K562 (cell line): ENCODE data around the gene EPHA2. TPM values are rescaled to one million over a fixed set of nuclear protein-coding genes. Genes with fewer than 3 reads are reported as not detected.

ENCODE experiments used
- ATAC-seq: fragments of 200-7000 bp; cut with Tn5 transposase; 3 replicates; pipeline ENCODE4 v1.9.1; 2020; ENCODE audit warnings: moderate library complexity
- BruUV-seq: library from RNA; stranded (reverse); fragments of 400-500 nt; replicated peaks from 2 replicates; lab custom pipeline; 2021; lab: Mats Ljungman, UMichigan
- CTCF ChIA-PET: fragments of 300-600 bp; formaldehyde crosslinking; extraction: SDS; loops from one replicate; lab custom pipeline; 2021; ENCODE audit warnings: low intra/inter-chr PET ratio; lab: Yijun Ruan, JAX
- POLR2A ChIA-PET: fragments of 300-600, 350-650 bp; sonication (Branson Sonifier 250); formaldehyde crosslinking; extraction: SDS; loops from one replicate; lab custom pipeline; 2021; ENCODE audit warnings: antibody characterized with exemption, inconsistent platforms; lab: Yijun Ruan, JAX
- DNase-seq, 4 experiments: peaks; one replicate each; pipeline versions ENCODE4 v3.0.0 to v3.0.0-alpha.2; 2011 to 2018; ENCODE audit warnings: low spot score in 3 of 4, mixed read lengths in 3 of 4; ENCODE audit errors: extremely low read depth in 1 of 4
- FAIRE-seq: peaks from 2 replicates; lab custom pipeline; 2011; peaks lifted over from hg19 to GRCh38; lab: Jason Lieb, UNC
- H2AFZ ChIP-seq: 2 replicates; pipeline ENCODE4 v1.6.0; 2011; ENCODE audit warnings: low read depth, low read length, control low read depth, inconsistent platforms
- H3K27ac ChIP-seq: fragments of 200-600 bp; 3 replicates; pipeline ENCODE4 v1.8.0; 2011; ENCODE audit warnings: low read depth, mild to moderate bottlenecking, control low read depth, inconsistent platforms, low read length, moderate library complexity, mixed read lengths; ENCODE audit errors: extremely low read depth
- H3K27me3 ChIP-seq, 2 experiments: fragments of 300-600 bp in 1 of 2; 2 replicates in 1 of 2; 3 replicates in 1 of 2; pipeline versions ENCODE4 v1.6.0 to v1.8.0; 2011; ENCODE audit warnings: inconsistent platforms in 2 of 2, low read length in 2 of 2, mild to moderate bottlenecking in 1 of 2, mixed read lengths in 1 of 2, moderate library complexity in 1 of 2; ENCODE audit not compliant: control insufficient read depth in 2 of 2, insufficient read depth in 2 of 2
- H3K36me3 ChIP-seq: fragments of 300-600 bp; 3 replicates; pipeline ENCODE4 v1.8.0; 2011; ENCODE audit warnings: mild to moderate bottlenecking, low read length, inconsistent platforms; ENCODE audit not compliant: control insufficient read depth, insufficient read depth
- H3K4me1 ChIP-seq, 2 experiments: fragments of 200-600 bp in 1 of 2; replicated peaks in 1 of 2; 2 replicates in 1 of 2; 3 replicates in 1 of 2; pipeline versions ENCODE4 v1.5.1 to v1.8.0; 2011; ENCODE audit warnings: inconsistent platforms in 2 of 2, low read length in 2 of 2, mild to moderate bottlenecking in 1 of 2, mixed read lengths in 1 of 2, moderate library complexity in 1 of 2; ENCODE audit not compliant: control insufficient read depth in 2 of 2, insufficient read depth in 2 of 2
- H3K4me2 ChIP-seq: 2 replicates; pipeline ENCODE4 v1.6.1; 2011; ENCODE audit warnings: low read length, control low read depth, inconsistent platforms, mixed read lengths; ENCODE audit not compliant: insufficient read depth
- H3K4me3 ChIP-seq: fragments of 200-600 bp; sonication (generic), shearing (Covaris generic); 2 replicates; pipeline ENCODE4 v1.5.1; 2016; ENCODE audit warnings: control low read depth, inconsistent platforms
- H3K79me2 ChIP-seq: fragments of 200-600 bp; 3 replicates; pipeline ENCODE4 v1.8.0; 2011; ENCODE audit warnings: low read length, inconsistent platforms; ENCODE audit not compliant: control insufficient read depth, insufficient read depth
- H3K9ac ChIP-seq, 2 experiments: 2 replicates each; pipeline versions ENCODE4 v1.6.0 to v1.6.1; 2011; ENCODE audit warnings: low read depth in 2 of 2, low read length in 2 of 2, control low read depth in 1 of 2, inconsistent platforms in 1 of 2, mild to moderate bottlenecking in 1 of 2, mixed read lengths in 1 of 2; ENCODE audit not compliant: insufficient read depth in 1 of 2
- H3K9me1 ChIP-seq: one replicate; pipeline ENCODE4 v1.6.0; 2011; ENCODE audit warnings: inconsistent platforms, mild to moderate bottlenecking, low read length, moderate library complexity; ENCODE audit not compliant: control insufficient read depth, insufficient read depth
- H3K9me3 ChIP-seq: replicated peaks from 2 replicates; pipeline ENCODE4 v1.5.1; 2011; ENCODE audit warnings: low read depth, low read length, inconsistent platforms; ENCODE audit not compliant: control insufficient read depth, insufficient read depth
- H4K20me1 ChIP-seq: replicated peaks from 2 replicates; pipeline ENCODE4 v1.6.1; 2011; ENCODE audit warnings: low read length, inconsistent platforms, mixed read lengths; ENCODE audit not compliant: control insufficient read depth, insufficient read depth
- CREM ChIP-seq: IDR thresholded peaks from 2 replicates; pipeline ENCODE4 v1.6.1; 2014; ENCODE audit warnings: antibody characterized with exemption, low read depth
- HSF4 ChIP-seq: fragments of 250-450 bp; sonication (Bioruptor Pico); IDR thresholded peaks from 2 replicates; pipeline ENCODE4 v2.1.2; 2022; ENCODE audit warnings: mild to moderate bottlenecking, moderate library complexity, borderline replicate concordance
- ZNF282 ChIP-seq: sonication (generic); formaldehyde crosslinking; IDR thresholded peaks from 2 replicates; pipeline ENCODE4 v1.8.1; 2023; ENCODE audit warnings: missing genetic modification reagents
- WGBS: fragments of 100-300 bp; shearing (Covaris generic); methylation state at CpG from one replicate; pipeline ENCODE4 v1.1.6; 2016; ENCODE audit warnings: low coverage, mixed read lengths; ENCODE audit not compliant: insufficient coverage; ENCODE audit errors: missing lambda C conversion rate; 5-methylcytosine and 5-hydroxymethylcytosine counted together
- in situ Hi-C: fragments of 300-500 bp; cut with MboI; formaldehyde crosslinking; loops from 4 replicates; pipeline ENCODE4 v1.15.0; 2018; ENCODE audit warnings: inconsistent platforms, mixed read lengths
- intact Hi-C: fragments of 100-400 bp; cut with micrococcal nuclease; formaldehyde crosslinking; loops from 2 replicates; pipeline ENCODE4 v1.14.2; 2022
- polyA plus RNA-seq, 8 experiments: library from polyadenylated mRNA; depleted of rRNA in 4 of 8; stranded (reverse) in 5 of 8; unstranded in 3 of 8; fragments of >200 nt; fragmentation: Nextera tagmentation in 2 of 8; fragmentation: Illumina TruSeq in 1 of 8; extraction: Ambion mirVana in 2 of 8; extraction: Trizol in 1 of 8; gene quantifications; 2 replicates each; pipeline versions ENCODE4 v1.2.1 to v1.2.3, GENCODE V29; 2011 to 2014; ENCODE audit warnings: inconsistent platforms in 1 of 8, missing spikeins in 1 of 8
- total RNA-seq, 7 experiments: library from RNA; depleted of rRNA in 6 of 7; stranded (reverse); fragments of >200 nt in 6 of 7; fragmentation: Illumina TruSeq in 2 of 7; extraction: Trizol in 2 of 7; gene quantifications; 2 replicates each; pipeline versions ENCODE4 v1.2.1 to v1.2.3, GENCODE V29; 2011 to 2021; ENCODE audit warnings: low replicate concordance in 1 of 7
- TF ChIP-seq, protein P1 (sequence below): fragments of 250-450 bp; sonication (Bioruptor Pico); IDR thresholded peaks from 2 replicates; pipeline ENCODE4 v1.5.0; 2020; ENCODE audit warnings: mild to moderate bottlenecking
- TF ChIP-seq, protein P2 (sequence below): sonication (generic); formaldehyde crosslinking; IDR thresholded peaks from 2 replicates; pipeline ENCODE4 v1.4.0; 2020; ENCODE audit warnings: mild to moderate bottlenecking, missing genetic modification reagents
- TF ChIP-seq, protein P3 (sequence below): fragments of 250-450 bp; sonication (Bioruptor Pico); IDR thresholded peaks from 2 replicates; pipeline ENCODE4 v1.5.0; 2021
- TF ChIP-seq, protein P4 (sequence below): IDR thresholded peaks from 3 replicates; pipeline ENCODE4 v1.6.1; 2011; ENCODE audit warnings: borderline replicate concordance, mild to moderate bottlenecking; ENCODE audit not compliant: insufficient read length, insufficient read depth

EPHA2 gene
- total and polyA plus RNA-seq, 9 of the 15 experiments (the other 6 are each of a cell fraction or from before 2014, with no cell fraction given): 0.04 to 0.40 (median 0.07) TPM; not detected in 4

DNA sequence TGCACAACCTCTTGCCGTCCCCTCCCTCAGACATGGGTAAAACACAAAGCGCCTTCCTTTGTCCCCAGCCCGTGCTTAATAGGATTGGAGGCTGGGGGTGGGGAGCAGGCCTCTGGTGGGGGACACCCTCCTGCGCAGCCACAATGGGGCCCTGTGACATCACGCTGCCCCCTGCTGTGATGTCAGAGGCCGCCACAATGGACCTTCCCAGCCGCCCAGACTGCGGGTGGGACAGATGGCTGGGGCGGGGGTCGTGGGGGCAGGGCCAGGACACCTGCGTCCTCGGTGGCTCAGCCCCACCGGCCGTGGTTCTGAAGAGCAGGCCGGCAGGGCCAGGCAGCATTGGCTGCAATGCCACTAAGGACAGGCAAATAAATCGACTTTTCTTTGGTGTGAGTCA lies 39.9 kb downstream of the EPHA2 start:
- DNase-seq: peak in 2 of 4 experiments; percentile 54 to 58
- intact Hi-C loops (no loop called here), in situ Hi-C loops (no loop called here)
- no peak for FAIRE-seq
- peaks cover 0 to 45% of the 10 kb centered on the region in 2 experiments; a peak in 3 of 5 replicates for H3K4me1 ChIP-seq
- H3K9ac ChIP-seq: 0 out of 4 replicates have a peak overlapping the region, but pooled peaks of 1 of the 2 experiments have one; percentile 4
- no peaks in the 10 kb centered on the region for H3K27me3 ChIP-seq
- WGBS: 55% methylated on average over 16 of the region's 16 CpGs
- no peak for TF ChIP-seq HSF4 (CRISPR knock-in tag)
- peak; percentile 9; the same call in 1 of the 2 replicates for TF ChIP-seq CREM
- H3K4me2 ChIP-seq: no peak overlapping the region
- no peak for ATAC-seq
- H3K9me1 ChIP-seq: no peaks in the 10 kb centered on the region
- no peaks in the 10 kb centered on the region; the same call in 1 of the 2 replicates for H4K20me1 ChIP-seq
- no peaks in the 10 kb centered on the region for H3K9me3 ChIP-seq
- H2AFZ ChIP-seq: no peak overlapping the region
- no TSS peak for BruUV-seq
- no peaks in the 10 kb centered on the region for H3K79me2 ChIP-seq
- no peak overlapping the region for H3K27ac ChIP-seq
- no peaks in the 10 kb centered on the region for H3K36me3 ChIP-seq
- no peak overlapping the region for H3K4me3 ChIP-seq
- ChIA-PET CTCF (no interaction called here), POLR2A (interaction anchor here (0.6 kb wide), 1 partner anchor 47 kb away, joined by 3 read pairs; no protein-coding TSS in a partner anchor)

DNA sequence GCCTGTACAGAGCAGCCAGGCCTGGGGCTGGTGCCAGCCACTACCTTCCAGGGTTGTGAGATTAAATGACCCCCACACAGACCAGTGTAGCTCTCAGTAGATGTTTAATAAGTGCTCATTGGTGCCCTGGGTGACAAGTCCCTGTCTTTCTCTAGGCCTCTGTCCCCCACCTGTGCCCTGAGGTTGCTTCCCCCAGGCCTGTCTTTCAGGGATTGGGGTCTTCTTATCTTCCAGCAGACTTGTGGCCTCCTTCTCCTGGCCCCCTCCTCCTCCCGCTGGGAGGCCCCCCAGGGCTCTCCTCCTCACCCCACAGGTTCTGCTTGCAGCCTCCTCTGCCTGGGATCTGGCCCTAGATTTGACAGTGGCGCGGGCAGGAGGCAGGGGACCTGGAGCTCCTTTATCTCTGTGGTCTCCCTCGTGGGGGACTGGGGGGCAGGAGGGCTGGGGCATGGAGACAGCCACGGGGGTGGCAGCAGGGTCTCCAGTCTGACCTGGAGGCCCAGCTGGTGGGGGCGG lies 40.3 kb downstream of the EPHA2 start:
- H3K4me2 ChIP-seq: no peak overlapping the region
- no TSS peak for BruUV-seq
- DNase-seq (no peak), FAIRE-seq (no peak), ATAC-seq (no peak)
- no peaks in the 10 kb centered on the region for H3K27me3 ChIP-seq
- H4K20me1 ChIP-seq: no peaks in the 10 kb centered on the region; the same call in 1 of the 2 replicates
- intact Hi-C loops (no loop called here), in situ Hi-C loops (no loop called here)
- no peaks in the 10 kb centered on the region for H3K9me1 ChIP-seq
- H3K4me3 ChIP-seq: no peak overlapping the region
- TF ChIP-seq, protein P1, sequence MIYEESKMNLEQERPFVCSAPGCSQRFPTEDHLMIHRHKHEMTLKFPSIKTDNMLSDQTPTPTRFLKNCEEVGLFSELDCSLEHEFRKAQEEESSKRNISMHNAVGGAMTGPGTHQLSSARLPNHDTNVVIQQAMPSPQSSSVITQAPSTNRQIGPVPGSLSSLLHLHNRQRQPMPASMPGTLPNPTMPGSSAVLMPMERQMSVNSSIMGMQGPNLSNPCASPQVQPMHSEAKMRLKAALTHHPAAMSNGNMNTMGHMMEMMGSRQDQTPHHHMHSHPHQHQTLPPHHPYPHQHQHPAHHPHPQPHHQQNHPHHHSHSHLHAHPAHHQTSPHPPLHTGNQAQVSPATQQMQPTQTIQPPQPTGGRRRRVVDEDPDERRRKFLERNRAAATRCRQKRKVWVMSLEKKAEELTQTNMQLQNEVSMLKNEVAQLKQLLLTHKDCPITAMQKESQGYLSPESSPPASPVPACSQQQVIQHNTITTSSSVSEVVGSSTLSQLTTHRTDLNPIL: no peak
- TF ChIP-seq, protein P2, sequence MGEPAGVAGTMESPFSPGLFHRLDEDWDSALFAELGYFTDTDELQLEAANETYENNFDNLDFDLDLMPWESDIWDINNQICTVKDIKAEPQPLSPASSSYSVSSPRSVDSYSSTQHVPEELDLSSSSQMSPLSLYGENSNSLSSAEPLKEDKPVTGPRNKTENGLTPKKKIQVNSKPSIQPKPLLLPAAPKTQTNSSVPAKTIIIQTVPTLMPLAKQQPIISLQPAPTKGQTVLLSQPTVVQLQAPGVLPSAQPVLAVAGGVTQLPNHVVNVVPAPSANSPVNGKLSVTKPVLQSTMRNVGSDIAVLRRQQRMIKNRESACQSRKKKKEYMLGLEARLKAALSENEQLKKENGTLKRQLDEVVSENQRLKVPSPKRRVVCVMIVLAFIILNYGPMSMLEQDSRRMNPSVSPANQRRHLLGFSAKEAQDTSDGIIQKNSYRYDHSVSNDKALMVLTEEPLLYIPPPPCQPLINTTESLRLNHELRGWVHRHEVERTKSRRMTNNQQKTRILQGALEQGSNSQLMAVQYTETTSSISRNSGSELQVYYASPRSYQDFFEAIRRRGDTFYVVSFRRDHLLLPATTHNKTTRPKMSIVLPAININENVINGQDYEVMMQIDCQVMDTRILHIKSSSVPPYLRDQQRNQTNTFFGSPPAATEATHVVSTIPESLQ: no peak
- TF ChIP-seq, protein P3, sequence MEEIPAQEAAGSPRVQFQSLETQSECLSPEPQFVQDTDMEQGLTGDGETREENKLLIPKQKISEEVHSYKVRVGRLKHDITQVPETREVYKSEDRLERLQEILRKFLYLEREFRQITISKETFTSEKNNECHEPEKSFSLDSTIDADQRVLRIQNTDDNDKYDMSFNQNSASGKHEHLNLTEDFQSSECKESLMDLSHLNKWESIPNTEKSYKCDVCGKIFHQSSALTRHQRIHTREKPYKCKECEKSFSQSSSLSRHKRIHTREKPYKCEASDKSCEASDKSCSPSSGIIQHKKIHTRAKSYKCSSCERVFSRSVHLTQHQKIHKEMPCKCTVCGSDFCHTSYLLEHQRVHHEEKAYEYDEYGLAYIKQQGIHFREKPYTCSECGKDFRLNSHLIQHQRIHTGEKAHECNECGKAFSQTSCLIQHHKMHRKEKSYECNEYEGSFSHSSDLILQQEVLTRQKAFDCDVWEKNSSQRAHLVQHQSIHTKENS (CRISPR knock-in tag): no peak
- TF ChIP-seq ZNF282 (CRISPR knock-in tag): no peak
- TF ChIP-seq, protein P4, sequence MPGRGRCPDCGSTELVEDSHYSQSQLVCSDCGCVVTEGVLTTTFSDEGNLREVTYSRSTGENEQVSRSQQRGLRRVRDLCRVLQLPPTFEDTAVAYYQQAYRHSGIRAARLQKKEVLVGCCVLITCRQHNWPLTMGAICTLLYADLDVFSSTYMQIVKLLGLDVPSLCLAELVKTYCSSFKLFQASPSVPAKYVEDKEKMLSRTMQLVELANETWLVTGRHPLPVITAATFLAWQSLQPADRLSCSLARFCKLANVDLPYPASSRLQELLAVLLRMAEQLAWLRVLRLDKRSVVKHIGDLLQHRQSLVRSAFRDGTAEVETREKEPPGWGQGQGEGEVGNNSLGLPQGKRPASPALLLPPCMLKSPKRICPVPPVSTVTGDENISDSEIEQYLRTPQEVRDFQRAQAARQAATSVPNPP: no peak
- ChIA-PET POLR2A (interaction anchor here (0.6 to 0.7 kb wide), 2 partner anchors 11 to 47 kb away, joined by 3 read pairs; no protein-coding TSS in a partner anchor), CTCF (no interaction called here)
- H3K27ac ChIP-seq: no peak overlapping the region
- H3K79me2 ChIP-seq: no peaks in the 10 kb centered on the region
- peaks cover 0 to 48% of the 10 kb centered on the region in 2 experiments; a peak in 3 of 5 replicates for H3K4me1 ChIP-seq
- H3K9ac ChIP-seq: peak overlapping the region in 1 of 2 experiments; percentile 54; a peak in 1 of 4 replicates
- no peaks in the 10 kb centered on the region for H3K36me3 ChIP-seq
- no peak overlapping the region for H2AFZ ChIP-seq
- WGBS: 38% methylated on average over 3 of the region's 6 CpGs
- H3K9me3 ChIP-seq: no peaks in the 10 kb centered on the region
